Aorta (tissue), 5 donors: Measurements from ENCODE around the gene CLCN3. TPM values are rescaled to one million over a fixed set of nuclear protein-coding genes. Genes with fewer than 3 reads are reported as not detected.
"Not testable (repeated sequence)": the region's sequence is repeated elsewhere in the genome, so short reads cannot be mapped to it uniquely, and the experiment has no call there.

Experiments used
- ATAC-seq: fragments of 200-7000 bp; cut with Tn5 transposase; one replicate; pipeline ENCODE4 v1.9.1; 2022; ENCODE audit warnings: moderate library complexity; ENCODE audit not compliant: low FRiP score
- DNase-seq, 2 donors: peaks; one replicate each; pipeline ENCODE4 v3.0.0-alpha.2; 2020
- H3K27ac ChIP-seq, 2 donors: one replicate each; pipeline ENCODE4 v1.5.1; 2013; ENCODE audit warnings: low read length in 2 of 2, mild to moderate bottlenecking in 2 of 2, moderate library complexity in 2 of 2, control low read depth in 1 of 2, inconsistent platforms in 1 of 2, low read depth in 1 of 2
- H3K27me3 ChIP-seq, 2 donors: one replicate each; pipeline ENCODE4 v1.6.1; 2013; ENCODE audit warnings: control low read depth in 1 of 2, low read length in 1 of 2, mild to moderate bottlenecking in 1 of 2, moderate library complexity in 1 of 2; ENCODE audit not compliant: insufficient read depth in 2 of 2, control insufficient read depth in 1 of 2
- H3K36me3 ChIP-seq, 2 donors: one replicate each; pipeline ENCODE4 v1.6.1; 2013; ENCODE audit warnings: control low read depth in 1 of 2, low read length in 1 of 2, mild to moderate bottlenecking in 1 of 2; ENCODE audit not compliant: insufficient read depth in 2 of 2, control insufficient read depth in 1 of 2
- H3K4me1 ChIP-seq, 2 donors: one replicate each; pipeline ENCODE4 v1.6.1; 2013; ENCODE audit warnings: low read length in 2 of 2, control low read depth in 1 of 2, mild to moderate bottlenecking in 1 of 2, moderate library complexity in 1 of 2; ENCODE audit not compliant: insufficient read depth in 2 of 2, control insufficient read depth in 1 of 2
- H3K4me3 ChIP-seq, 2 donors: one replicate each; pipeline ENCODE4 v1.5.1; 2013; ENCODE audit warnings: low read length in 2 of 2, control low read depth in 1 of 2, mild to moderate bottlenecking in 1 of 2
- H3K9me3 ChIP-seq: one replicate; pipeline ENCODE4 v1.6.1; 2013; ENCODE audit warnings: mild to moderate bottlenecking, low read length; ENCODE audit not compliant: control insufficient read depth
- WGBS, 2 donors: extraction: QIAGEN DNeasy Blood & Tissue Kit; methylation state at CpG; one replicate each; pipeline ENCODE4 v1.1.7; 2013; 5-methylcytosine and 5-hydroxymethylcytosine counted together
- intact Hi-C, 2 donors: fragments of 100-400 bp; cut with DNase I; formaldehyde crosslinking; loops; one replicate each; pipeline versions ENCODE4 v1.14.2 to v1.15.0; 2022
- polyA plus RNA-seq, 2 donors: library from polyadenylated mRNA; stranded (reverse); fragments of 200-250 nt; gene quantifications; one replicate each; pipeline ENCODE4 v1.2.3, GENCODE V29; 2013
- total RNA-seq, 2 donors: library from RNA; stranded (reverse); fragmentation: NEBNext Ultra II Directional; extraction: Animal tissue kit (Norgen Biotek cat#: 25700); gene quantifications; one replicate each; pipeline ENCODE4 v1.2.1, GENCODE V29; 2021
- donor health status: healthy with polysubstance abuse.
- donor health status: Bipolar disorder and iron deficiency.
- donor health status: DM: no; HTN: no; CAD: no.
- donor health status: DM: no; HTN: no; CAD: no.
- donor health status: DM: yes; HTN: yes; CAD: no.

Gene CLCN3
- total and polyA plus RNA-seq, 4 donors: 4.9 to 29.1 (median 12.3) TPM

DNA sequence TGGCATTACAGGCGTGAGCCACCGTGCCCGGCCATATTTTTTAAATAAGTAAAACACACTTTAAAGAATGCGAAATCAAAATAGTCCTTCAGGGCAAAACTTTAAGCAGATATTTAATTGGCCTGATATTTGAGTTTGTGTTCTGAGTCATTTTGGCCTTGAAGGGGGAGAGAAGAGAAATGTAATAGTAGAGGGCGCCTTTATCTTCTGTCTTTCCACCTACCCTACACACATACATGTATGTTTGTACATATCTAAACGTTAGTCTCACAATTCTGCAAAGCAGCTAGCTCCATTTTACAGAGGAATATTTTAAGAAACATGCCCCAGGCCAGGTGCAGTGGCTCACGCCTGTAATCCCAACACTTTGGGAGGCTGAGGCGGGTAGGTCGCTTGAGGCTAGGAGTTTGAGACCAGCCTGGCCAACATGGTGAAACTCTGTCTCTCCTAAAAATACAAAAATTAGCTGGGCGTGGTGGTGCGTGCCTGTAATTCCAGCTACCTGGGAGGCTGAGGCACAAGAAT lies 151.2 kb downstream of the CLCN3 start:
- WGBS, 2 donors: 76 to 81% methylated on average over 11 of the region's 11 CpGs

More for the DNA sequence above, 151.2 kb downstream of the CLCN3 start:
- DNase-seq, H3K9me3 ChIP-seq, intact Hi-C loops, H3K27ac ChIP-seq, H3K4me3 ChIP-seq, H3K4me1 ChIP-seq, H3K27me3 ChIP-seq, ATAC-seq, H3K36me3 ChIP-seq: not testable (repeated sequence)

Other genes with a start within 250 kb of the CLCN3 start
- 10 to 100 TPM; 17.6 to 24.4 TPM for gene NEK1, start 8.0 kb upstream of the CLCN3 start, total RNA-seq
- 1 to 10 TPM; 6.7 to 9.4 TPM for gene NEK1, start 8.0 kb upstream of the CLCN3 start, polyA plus RNA-seq
- gene HPF1, start 137.4 kb downstream of the CLCN3 start, total RNA-seq: 10 to 100 TPM; 22.5 to 25.5 TPM
- 10 to 100 TPM; 24.0 to 58.4 TPM for gene HPF1, start 137.4 kb downstream of the CLCN3 start, polyA plus RNA-seq